A549 (cell line): ENCODE measurements around the gene PERM1.

Experiments used
- BHLHE40 ChIP-seq: IDR thresholded peaks from 2 replicates; pipeline ENCODE4 v1.6.1; 2012; ENCODE audit warnings: low read depth, low read length, inconsistent platforms
- CBX2 ChIP-seq: fragments of 200-600 bp; sonication (generic); IDR thresholded peaks from 2 replicates; pipeline ENCODE4 v1.6.1; 2016; ENCODE audit warnings: low read depth, mild to moderate bottlenecking, borderline replicate concordance
- CEBPB ChIP-seq, 2 experiments: fragments of >200 bp in 1 of 2; sonication (Bioruptor Twin) in 1 of 2; formaldehyde crosslinking in 1 of 2; IDR thresholded peaks; 2 replicates each; pipeline ENCODE4 v1.6.1; 2012 to 2016
- CHD4 ChIP-seq: fragments of 200-600 bp; sonication (generic); IDR thresholded peaks from 2 replicates; pipeline ENCODE4 v1.6.1; 2016; ENCODE audit warnings: antibody characterized with exemption, mild to moderate bottlenecking, borderline replicate concordance
- EHMT2 ChIP-seq: fragments of 200-600 bp; sonication (generic); IDR thresholded peaks from 2 replicates; pipeline ENCODE4 v1.6.1; 2016; ENCODE audit warnings: antibody characterized with exemption, low read depth, mild to moderate bottlenecking, moderate library complexity
- KDM5A ChIP-seq: fragments of 200-600 bp; sonication (generic); IDR thresholded peaks from 2 replicates; pipeline ENCODE4 v1.6.1; 2016; ENCODE audit warnings: antibody characterized with exemption, mild to moderate bottlenecking
- NR3C1 ChIP-seq: fragments of >200 bp; sonication (Bioruptor Twin); formaldehyde crosslinking; IDR thresholded peaks from 3 replicates; pipeline ENCODE4 v1.6.1; 2017
- POLR2A ChIP-seq: IDR thresholded peaks from 2 replicates; pipeline ENCODE4 v1.6.1; 2012; ENCODE audit warnings: mild to moderate bottlenecking, low read length
- POLR2AphosphoS2 ChIP-seq: conservative IDR thresholded peaks from 2 replicates; pipeline ENCODE4 v1.6.1; 2012; ENCODE audit warnings: low read length, improper control_type of control experiment, inconsistent platforms
- RARB ChIP-seq: fragments of 250-450 bp; sonication (Bioruptor Pico); IDR thresholded peaks from 2 replicates; pipeline ENCODE4 v1.8.0; 2021; ENCODE audit warnings: mild to moderate bottlenecking, moderate library complexity
- ZC3H11A ChIP-seq: fragments of 450-650 bp; IDR thresholded peaks from 2 replicates; pipeline ENCODE4 v1.6.1; 2014; ENCODE audit warnings: antibody characterized with exemption, mild to moderate bottlenecking
- TF ChIP-seq, protein P1 (sequence below): fragments of >200 bp; sonication (Bioruptor Twin); formaldehyde crosslinking; IDR thresholded peaks from 3 replicates; pipeline ENCODE4 v1.5.1; 2016
- TF ChIP-seq, protein P2 (sequence below): fragments of 250-450 bp; sonication (Bioruptor Pico); IDR thresholded peaks from 2 replicates; pipeline ENCODE4 v1.5.0; 2021; ENCODE audit warnings: mild to moderate bottlenecking, moderate library complexity, borderline replicate concordance
- TF ChIP-seq, protein P3 (sequence below): IDR thresholded peaks from 2 replicates; pipeline ENCODE4 v1.6.1; 2012; ENCODE audit warnings: low read depth, borderline replicate concordance

DNA sequence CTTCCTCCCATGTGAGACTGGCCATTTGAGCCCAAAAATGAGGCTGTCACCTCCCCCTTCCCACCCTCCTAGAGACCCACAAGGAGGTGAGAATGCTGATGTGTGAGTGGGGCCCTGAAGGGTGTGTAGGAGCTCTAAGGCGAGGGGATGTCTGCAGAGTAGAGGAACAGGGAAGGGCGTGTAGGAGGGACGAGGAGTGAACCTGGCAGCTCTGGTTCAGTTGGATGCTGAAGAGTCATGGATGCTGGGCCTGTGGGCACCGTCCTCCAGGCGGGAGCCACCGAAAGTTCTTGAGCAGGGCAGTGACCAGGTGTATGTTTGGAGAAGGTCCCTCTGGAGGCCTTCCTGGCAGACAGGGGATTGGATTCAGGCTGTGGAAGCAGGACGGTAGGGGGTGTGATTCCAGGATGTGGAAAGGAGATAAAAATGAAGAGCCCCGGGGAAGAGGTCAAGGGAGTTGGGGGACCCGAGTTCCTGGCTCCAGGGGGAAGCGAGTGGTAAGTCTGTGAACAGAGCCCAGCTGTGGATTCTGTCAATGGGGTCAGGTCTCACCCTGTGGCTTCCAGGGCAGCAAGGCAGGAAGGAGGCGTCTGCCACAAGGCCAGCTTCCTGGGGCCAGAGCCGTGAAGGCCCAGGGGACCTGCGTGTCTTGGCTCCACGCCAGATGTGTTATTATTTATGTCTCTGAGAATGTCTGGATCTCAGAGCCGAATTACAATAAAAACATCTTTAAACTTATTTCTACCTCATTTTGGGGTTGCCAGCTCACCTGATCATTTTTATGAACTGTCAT lies 50.3 kb downstream of the PERM1 start:
- TF ChIP-seq, protein P1, sequence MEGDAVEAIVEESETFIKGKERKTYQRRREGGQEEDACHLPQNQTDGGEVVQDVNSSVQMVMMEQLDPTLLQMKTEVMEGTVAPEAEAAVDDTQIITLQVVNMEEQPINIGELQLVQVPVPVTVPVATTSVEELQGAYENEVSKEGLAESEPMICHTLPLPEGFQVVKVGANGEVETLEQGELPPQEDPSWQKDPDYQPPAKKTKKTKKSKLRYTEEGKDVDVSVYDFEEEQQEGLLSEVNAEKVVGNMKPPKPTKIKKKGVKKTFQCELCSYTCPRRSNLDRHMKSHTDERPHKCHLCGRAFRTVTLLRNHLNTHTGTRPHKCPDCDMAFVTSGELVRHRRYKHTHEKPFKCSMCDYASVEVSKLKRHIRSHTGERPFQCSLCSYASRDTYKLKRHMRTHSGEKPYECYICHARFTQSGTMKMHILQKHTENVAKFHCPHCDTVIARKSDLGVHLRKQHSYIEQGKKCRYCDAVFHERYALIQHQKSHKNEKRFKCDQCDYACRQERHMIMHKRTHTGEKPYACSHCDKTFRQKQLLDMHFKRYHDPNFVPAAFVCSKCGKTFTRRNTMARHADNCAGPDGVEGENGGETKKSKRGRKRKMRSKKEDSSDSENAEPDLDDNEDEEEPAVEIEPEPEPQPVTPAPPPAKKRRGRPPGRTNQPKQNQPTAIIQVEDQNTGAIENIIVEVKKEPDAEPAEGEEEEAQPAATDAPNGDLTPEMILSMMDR: no peak
- TF ChIP-seq CBX2 (no peak), POLR2AphosphoS2 (no peak), RARB (no peak), POLR2A (no peak), EHMT2 (no peak), KDM5A (no peak), BHLHE40 (no peak), NR3C1 (no peak), CHD4 (no peak), CEBPB (IDR thresholded peaks at IDR 0.05) (no peak), ZC3H11A (no peak)
- TF ChIP-seq, protein P2, sequence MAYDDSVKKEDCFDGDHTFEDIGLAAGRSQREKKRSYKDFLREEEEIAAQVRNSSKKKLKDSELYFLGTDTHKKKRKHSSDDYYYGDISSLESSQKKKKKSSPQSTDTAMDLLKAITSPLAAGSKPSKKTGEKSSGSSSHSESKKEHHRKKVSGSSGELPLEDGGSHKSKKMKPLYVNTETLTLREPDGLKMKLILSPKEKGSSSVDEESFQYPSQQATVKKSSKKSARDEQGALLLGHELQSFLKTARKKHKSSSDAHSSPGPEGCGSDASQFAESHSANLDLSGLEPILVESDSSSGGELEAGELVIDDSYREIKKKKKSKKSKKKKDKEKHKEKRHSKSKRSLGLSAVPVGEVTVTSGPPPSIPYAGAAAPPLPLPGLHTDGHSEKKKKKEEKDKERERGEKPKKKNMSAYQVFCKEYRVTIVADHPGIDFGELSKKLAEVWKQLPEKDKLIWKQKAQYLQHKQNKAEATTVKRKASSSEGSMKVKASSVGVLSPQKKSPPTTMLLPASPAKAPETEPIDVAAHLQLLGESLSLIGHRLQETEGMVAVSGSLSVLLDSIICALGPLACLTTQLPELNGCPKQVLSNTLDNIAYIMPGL: no peak
- TF ChIP-seq, protein P3, sequence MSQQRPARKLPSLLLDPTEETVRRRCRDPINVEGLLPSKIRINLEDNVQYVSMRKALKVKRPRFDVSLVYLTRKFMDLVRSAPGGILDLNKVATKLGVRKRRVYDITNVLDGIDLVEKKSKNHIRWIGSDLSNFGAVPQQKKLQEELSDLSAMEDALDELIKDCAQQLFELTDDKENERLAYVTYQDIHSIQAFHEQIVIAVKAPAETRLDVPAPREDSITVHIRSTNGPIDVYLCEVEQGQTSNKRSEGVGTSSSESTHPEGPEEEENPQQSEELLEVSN: no peak
